ENCODE data around the gene ATRNL1. TPM values are rescaled to one million over a fixed set of nuclear protein-coding genes. Genes with fewer than 3 reads are reported as not detected.

Gene ATRNL1
- polyA plus RNA-seq, 1 donor from 2014 or later = 47.8 TPM

GRCh38 chr10:115866691-115867090, 773.5 kb downstream of the ATRNL1 start:
- Histone ChIP-seq H3K4me3 (ENCODE audit: low read length) (no peak overlapping the region), H3K9ac (ENCODE audit: low read length) (no peak overlapping the region), H2AFZ (ENCODE audit: low read depth, low read length) (no peak overlapping the region), H3K79me2 (replicated peaks; ENCODE audit: insufficient read depth, low read length) (no peaks in the 10 kb centered on the region), H3K27ac (ENCODE audit: low read length) (no peak overlapping the region), H3F3A (ENCODE audit: insufficient read depth, low read length, poor library complexity, severe bottlenecking) (no peaks in the 10 kb centered on the region), H3K27me3 (ENCODE audit: insufficient read depth, low read depth, low read length) (no peaks in the 10 kb centered on the region), H3K9me2 (ENCODE audit: insufficient read depth, low read length) (no peaks in the 10 kb centered on the region), H4K20me1 (ENCODE audit: insufficient read depth) (no peaks in the 10 kb centered on the region), H3K36me3 (ENCODE audit: insufficient read depth, low read length) (no peaks in the 10 kb centered on the region), H3K9me3 (ENCODE audit: low read length) (no peaks in the 10 kb centered on the region), H3K4me2 (ENCODE audit: low read length) (no peak overlapping the region)
- no peak for TF ChIP-seq EP300 (conservative IDR thresholded peaks at IDR 0.05; ENCODE audit: poor library complexity, severe bottlenecking)
- no peak for TF ChIP-seq POLR2AphosphoS5 (IDR thresholded peaks at IDR 0.05)
- TF ChIP-seq REST (IDR thresholded peaks at IDR 0.05; ENCODE audit: borderline replicate concordance) = no peak
- no peak for TF ChIP-seq MXI1 (conservative IDR thresholded peaks at IDR 0.05; ENCODE audit: poor library complexity, severe bottlenecking)
- no peak for TF ChIP-seq RAD21 (conservative IDR thresholded peaks at IDR 0.05)
- no peak for TF ChIP-seq EZH2 (IDR thresholded peaks at IDR 0.05; ENCODE audit: borderline replicate concordance, insufficient read depth, low read length, poor library complexity, severe bottlenecking)
- no peak for TF ChIP-seq CTCF (IDR thresholded peaks at IDR 0.05; ENCODE audit: poor library complexity, severe bottlenecking)
- TF ChIP-seq SMC3 (conservative IDR thresholded peaks at IDR 0.05; ENCODE audit: poor library complexity) = no peak
- TF ChIP-seq TAF1 (IDR thresholded peaks at IDR 0.05; ENCODE audit: low read depth) = no peak

- Histone ChIP-seq H3K9me2 (ENCODE audit: insufficient read depth, low read length) (no peaks in the 10 kb centered on the region), H3K79me2 (replicated peaks; ENCODE audit: insufficient read depth, low read length) (no peaks in the 10 kb centered on the region), H2AFZ (ENCODE audit: low read depth, low read length) (no peak overlapping the region), H3K4me3 (ENCODE audit: low read length) (no peak overlapping the region), H4K20me1 (ENCODE audit: insufficient read depth) (no peaks in the 10 kb centered on the region), H3K36me3 (ENCODE audit: insufficient read depth, low read length) (no peaks in the 10 kb centered on the region), H3K9ac (ENCODE audit: low read length) (no peak overlapping the region), H3K27me3 (ENCODE audit: insufficient read depth, low read depth, low read length) (no peaks in the 10 kb centered on the region), H3K9me3 (ENCODE audit: low read length) (no peaks in the 10 kb centered on the region), H3K27ac (ENCODE audit: low read length) (no peak overlapping the region), H3K4me2 (ENCODE audit: low read length) (no peak overlapping the region), H3F3A (ENCODE audit: insufficient read depth, low read length, poor library complexity, severe bottlenecking) (no peaks in the 10 kb centered on the region)
- TF ChIP-seq CTCF (IDR thresholded peaks at IDR 0.05; ENCODE audit: poor library complexity, severe bottlenecking) (no peak), RAD21 (conservative IDR thresholded peaks at IDR 0.05) (no peak), EZH2 (IDR thresholded peaks at IDR 0.05; ENCODE audit: borderline replicate concordance, insufficient read depth, low read length, poor library complexity, severe bottlenecking) (no peak), EP300 (conservative IDR thresholded peaks at IDR 0.05; ENCODE audit: poor library complexity, severe bottlenecking) (no peak), MXI1 (conservative IDR thresholded peaks at IDR 0.05; ENCODE audit: poor library complexity, severe bottlenecking) (no peak), REST (IDR thresholded peaks at IDR 0.05; ENCODE audit: borderline replicate concordance) (no peak), POLR2AphosphoS5 (IDR thresholded peaks at IDR 0.05) (no peak), SMC3 (conservative IDR thresholded peaks at IDR 0.05; ENCODE audit: poor library complexity) (no peak), TAF1 (IDR thresholded peaks at IDR 0.05; ENCODE audit: low read depth) (no peak)
These were observed 774.1 kb downstream of the ATRNL1 start for GRCh38 chr10:115867305-115867704.
